HEK293T (cell line): ENCODE measurements around the gene SERHL2.
A peak's percentile ranks its signal among the peaks of the same experiment; 100 is the strongest.
"Not testable (repeated sequence)": the region's sequence is repeated elsewhere in the genome, so short reads cannot be mapped to it uniquely, and the experiment has no call there.

Experiments used
- CTCF ChIA-PET: fragments of 350-600 bp; formaldehyde crosslinking; extraction: SDS; loops from one replicate; lab custom pipeline; 2021; ENCODE audit warnings: antibody characterized with exemption, inconsistent platforms; lab: Yijun Ruan, JAX
- POLR2A ChIA-PET: fragments of 350-600 bp; formaldehyde crosslinking; extraction: SDS; loops from one replicate; lab custom pipeline; 2020; ENCODE audit warnings: antibody characterized with exemption, inconsistent platforms; lab: Yijun Ruan, JAX
- DNase-seq: peaks from one replicate; pipeline ENCODE4 v3.0.0; 2012; ENCODE audit warnings: mixed read lengths; ENCODE audit errors: extremely low spot score
- ARNT ChIP-seq: fragments of 450-650 bp; IDR thresholded peaks from 2 replicates; pipeline ENCODE4 v1.6.1; 2017; ENCODE audit warnings: mild to moderate bottlenecking
- BHLHE40 ChIP-seq: fragments of 450-650 bp; IDR thresholded peaks from 2 replicates; pipeline ENCODE4 v1.6.1; 2016; ENCODE audit warnings: mild to moderate bottlenecking, moderate library complexity, borderline replicate concordance
- CTBP1 ChIP-seq: fragments of 450-650 bp; IDR thresholded peaks from 2 replicates; pipeline ENCODE4 v1.6.1; 2016; ENCODE audit warnings: borderline replicate concordance
- ELF4 ChIP-seq: fragments of 450-650 bp; IDR thresholded peaks from 2 replicates; pipeline ENCODE4 v1.6.1; 2017; ENCODE audit warnings: antibody characterized with exemption
- FOXA1 ChIP-seq: fragments of 450-650 bp; IDR thresholded peaks from 2 replicates; pipeline ENCODE4 v1.6.1; 2016; ENCODE audit warnings: mild to moderate bottlenecking
- FOXK2 ChIP-seq: fragments of 450-650 bp; IDR thresholded peaks from 2 replicates; pipeline ENCODE4 v1.6.1; 2016; ENCODE audit warnings: mild to moderate bottlenecking
- FOXM1 ChIP-seq: fragments of 450-650 bp; IDR thresholded peaks from 2 replicates; pipeline ENCODE4 v1.6.1; 2017; ENCODE audit warnings: mild to moderate bottlenecking, borderline replicate concordance
- HDGF ChIP-seq: fragments of 450-650 bp; IDR thresholded peaks from 2 replicates; pipeline ENCODE4 v1.6.1; 2017; ENCODE audit warnings: antibody characterized with exemption, borderline replicate concordance
- LEF1 ChIP-seq: fragments of 450-650 bp; IDR thresholded peaks from 2 replicates; pipeline ENCODE4 v1.6.1; 2017; ENCODE audit warnings: mild to moderate bottlenecking, borderline replicate concordance
- NFRKB ChIP-seq: fragments of 450-650 bp; IDR thresholded peaks from 2 replicates; pipeline ENCODE4 v1.6.1; 2016; ENCODE audit warnings: mild to moderate bottlenecking, moderate library complexity
- SP1 ChIP-seq: fragments of 450-650 bp; IDR thresholded peaks from 2 replicates; pipeline ENCODE4 v1.6.1; 2017
- SUZ12 ChIP-seq: fragments of 450-650 bp; IDR thresholded peaks from 2 replicates; pipeline ENCODE4 v1.6.1; 2016; ENCODE audit warnings: mild to moderate bottlenecking
- TARDBP ChIP-seq: fragments of 450-650 bp; IDR thresholded peaks from 2 replicates; pipeline ENCODE4 v1.6.1; 2016
- ZNF384 ChIP-seq: fragments of 450-650 bp; IDR thresholded peaks from 2 replicates; pipeline ENCODE4 v1.6.1; 2016
- TF ChIP-seq, protein P1 (sequence below): fragments of 450-650 bp; IDR thresholded peaks from 2 replicates; pipeline ENCODE4 v1.6.1; 2016

Gene SERHL2

GRCh38 chr22:42519525-42520401 lies 34.0 kb upstream of the SERHL2 start, which contains the start of gene RRP7A:
Gene RRP7A (minus strand): TSS chr22:42519796. CDS start chr22:42519786, 10 bp downstream.
- DNase-seq = peak; percentile 77
- ChIA-PET CTCF (no interaction called here), POLR2A (no interaction called here)
- TF ChIP-seq, protein P1, sequence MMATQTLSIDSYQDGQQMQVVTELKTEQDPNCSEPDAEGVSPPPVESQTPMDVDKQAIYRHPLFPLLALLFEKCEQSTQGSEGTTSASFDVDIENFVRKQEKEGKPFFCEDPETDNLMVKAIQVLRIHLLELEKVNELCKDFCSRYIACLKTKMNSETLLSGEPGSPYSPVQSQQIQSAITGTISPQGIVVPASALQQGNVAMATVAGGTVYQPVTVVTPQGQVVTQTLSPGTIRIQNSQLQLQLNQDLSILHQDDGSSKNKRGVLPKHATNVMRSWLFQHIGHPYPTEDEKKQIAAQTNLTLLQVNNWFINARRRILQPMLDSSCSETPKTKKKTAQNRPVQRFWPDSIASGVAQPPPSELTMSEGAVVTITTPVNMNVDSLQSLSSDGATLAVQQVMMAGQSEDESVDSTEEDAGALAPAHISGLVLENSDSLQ = peak; percentile 45; the same call in 1 of the 2 replicates
- TF ChIP-seq SUZ12 (no peak), HDGF (no peak)

DNA sequence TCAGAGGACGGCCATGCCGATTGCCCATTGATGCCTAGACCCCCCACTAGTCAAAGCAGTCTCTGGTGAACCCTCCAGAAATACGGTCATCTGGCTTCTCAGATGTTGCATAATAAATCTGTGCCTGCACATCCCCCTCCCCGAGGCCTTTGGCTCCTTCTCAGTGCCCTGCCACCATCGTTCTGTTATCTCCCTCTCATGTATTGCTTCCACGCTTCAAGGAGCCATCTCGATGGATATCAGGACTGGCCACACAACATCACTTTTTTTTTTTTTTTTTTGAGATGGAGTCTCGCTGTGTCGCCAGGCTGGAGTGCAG lies 32.6 kb upstream of the SERHL2 start:
- TF ChIP-seq FOXK2 = no peak
- no peak for TF ChIP-seq FOXM1
- no peak for TF ChIP-seq FOXA1
- TF ChIP-seq NFRKB = no peak
- no peak for TF ChIP-seq ARNT
- TF ChIP-seq CTBP1 = no peak
- TF ChIP-seq, protein P1 = no peak
- TF ChIP-seq ELF4 = no peak
- TF ChIP-seq TARDBP = no peak
- TF ChIP-seq BHLHE40 = no peak
- no peak for TF ChIP-seq SP1
- no peak for TF ChIP-seq HDGF
- no peak for TF ChIP-seq LEF1
- no peak for DNase-seq
- POLR2A ChIA-PET = no interaction called here
- CTCF ChIA-PET = no interaction called here

DNA sequence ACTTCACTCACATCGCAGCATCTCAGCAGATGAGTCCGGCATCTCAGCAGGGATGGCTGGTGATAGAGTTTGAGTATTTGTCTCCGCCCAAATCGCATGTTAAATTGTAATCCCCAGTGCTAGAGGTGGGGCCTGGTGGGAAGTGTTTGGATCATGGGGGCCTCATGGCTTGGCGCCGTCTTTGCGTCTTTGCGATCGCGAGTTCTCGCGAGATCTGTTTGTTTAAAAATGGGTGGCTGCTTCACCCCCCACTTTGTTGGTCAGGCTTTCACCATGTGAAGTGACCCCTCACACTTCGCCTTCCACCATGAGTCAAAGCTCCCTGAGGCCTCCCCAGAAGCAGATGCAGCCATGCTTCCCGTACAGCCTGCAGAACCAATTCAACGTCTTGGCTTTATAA lies 31.2 kb upstream of the SERHL2 start:
- TF ChIP-seq LEF1 = no peak
- TF ChIP-seq FOXK2 = no peak
- TF ChIP-seq FOXM1 = no peak
- TF ChIP-seq ELF4 = no peak
- no peak for TF ChIP-seq SP1
- no peak for TF ChIP-seq FOXA1
- TF ChIP-seq SUZ12 = no peak
- no peak for TF ChIP-seq TARDBP
- no peak for TF ChIP-seq ZNF384
- TF ChIP-seq HDGF = no peak
- no peak for TF ChIP-seq BHLHE40
- TF ChIP-seq, protein P1 = no peak
- no peak for TF ChIP-seq NFRKB
- TF ChIP-seq CTBP1 = no peak
- no peak for TF ChIP-seq ARNT
- no peak for DNase-seq
- ChIA-PET POLR2A (no interaction called here), CTCF (no interaction called here)

DNA sequence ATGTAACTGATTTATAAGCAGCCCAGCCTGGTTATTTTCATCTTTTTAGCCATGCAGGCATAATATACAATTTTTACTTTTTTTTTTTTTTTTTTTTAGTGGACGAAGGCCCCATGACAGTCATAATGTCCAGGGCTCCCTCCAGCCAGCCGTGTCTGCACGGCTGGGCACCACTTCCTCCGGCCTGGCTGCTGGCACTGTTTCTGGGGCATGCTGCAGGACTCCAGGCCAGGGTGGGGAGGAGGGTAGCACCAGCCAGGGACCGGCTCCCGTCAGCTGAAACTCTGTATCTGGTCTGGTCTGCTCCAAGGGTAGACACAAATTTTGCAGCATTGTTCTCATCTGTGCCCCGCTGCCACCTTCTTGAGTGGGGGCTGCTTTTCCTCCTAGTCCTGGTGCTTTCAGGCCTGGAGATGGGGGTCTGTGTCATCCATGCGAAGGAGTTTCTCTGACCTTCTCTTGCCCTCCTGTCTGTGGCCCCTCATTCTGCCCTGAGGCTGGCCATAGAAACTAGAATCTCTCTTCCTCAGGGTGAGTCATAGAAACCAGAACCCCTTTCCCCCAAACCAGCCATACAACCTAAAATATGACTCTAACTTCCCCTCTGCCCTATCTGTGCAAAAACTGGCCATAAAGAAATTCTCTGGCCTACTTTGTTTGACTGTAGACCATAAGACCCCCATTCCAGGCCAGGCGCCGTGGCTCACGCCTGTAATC lies 25.0 kb upstream of the SERHL2 start:
- no peak for TF ChIP-seq ARNT
- no peak for TF ChIP-seq FOXK2
- no peak for TF ChIP-seq ELF4
- no peak for TF ChIP-seq BHLHE40
- TF ChIP-seq, protein P1 = no peak
- TF ChIP-seq LEF1 = no peak
- TF ChIP-seq FOXA1 = no peak
- ChIA-PET CTCF (no interaction called here), POLR2A (no interaction called here)
- no peak for DNase-seq

- POLR2A ChIA-PET, DNase-seq, CTCF ChIA-PET: not testable (repeated sequence)
These were observed 24.3 kb upstream of the SERHL2 start for GRCh38 chr22:42529435-42529834.

- CTCF ChIA-PET = interaction anchor here (0.6 to 0.7 kb wide), 2 partner anchors 324 to 440 kb away, joined by 3 to 4 read pairs; no protein-coding TSS in a partner anchor
- DNase-seq, POLR2A ChIA-PET: not testable (repeated sequence)
These were observed 22.2 kb upstream of the SERHL2 start for GRCh38 chr22:42531401-42532084.
